Ovary (tissue), 9 donors: ENCODE data around the gene FAP. TPM values are rescaled to one million over a fixed set of nuclear protein-coding genes. Genes with fewer than 3 reads are reported as not detected.

Source experiments
- DNase-seq, 5 donors: peaks; one replicate each; pipeline ENCODE4 v3.0.0-alpha.2; 2019 to 2020
- H3K27ac ChIP-seq, 2 donors: fragments of 200-600 bp; one replicate each; pipeline versions ENCODE4 v1.5.1 to v1.8.0; 2019 to 2022
- H3K27me3 ChIP-seq: fragments of 200-600 bp; one replicate; pipeline ENCODE4 v1.8.0; 2022
- H3K36me3 ChIP-seq: fragments of 200-600 bp; sonication (generic); one replicate; pipeline ENCODE4 v1.5.1; 2019
- H3K4me1 ChIP-seq: one replicate; pipeline ENCODE4 v1.8.1; 2013; ENCODE audit warnings: mild to moderate bottlenecking, moderate library complexity; ENCODE audit not compliant: insufficient read depth
- H3K4me3 ChIP-seq: fragments of 200-600 bp; sonication (generic); one replicate; pipeline ENCODE4 v1.5.1; 2017
- H3K9me3 ChIP-seq, 2 donors: fragments of 200-600 bp in 1 of 2; sonication (generic) in 1 of 2; one replicate each; pipeline versions ENCODE4 v1.5.1 to v1.8.1; 2013 to 2019; ENCODE audit warnings: mild to moderate bottlenecking in 1 of 2, moderate library complexity in 1 of 2
- CTCF ChIP-seq, 3 donors: fragments of 450-650 bp in 2 of 3; fragments of 200-600 bp in 1 of 3; IDR thresholded peaks; one replicate each; pipeline versions ENCODE4 v1.5.1 to v1.8.0; 2016 to 2022; ENCODE audit warnings: antibody characterized with exemption in 3 of 3, mild to moderate bottlenecking in 1 of 3
- EP300 ChIP-seq: sonication (generic); formaldehyde crosslinking; IDR thresholded peaks from one replicate; pipeline ENCODE4 v1.6.1; 2017; ENCODE audit warnings: antibody characterized with exemption
- POLR2A ChIP-seq: fragments of 450-650 bp; IDR thresholded peaks from one replicate; pipeline ENCODE4 v1.6.1; 2017; ENCODE audit warnings: antibody characterized with exemption, mild to moderate bottlenecking, moderate library complexity
- WGBS, 3 donors: extraction: QIAGEN DNeasy Blood & Tissue Kit in 1 of 3; methylation state at CpG; one replicate each; pipeline versions ENCODE4 v1.1.5 to v1.1.7; 2013 to 2017; 5-methylcytosine and 5-hydroxymethylcytosine counted together
- intact Hi-C, 4 donors: fragments of 100-400 bp; cut with DNase I; formaldehyde crosslinking; loops; one replicate each; pipeline versions ENCODE4 v1.11.0 to v1.15.1; 2022 to 2023
- polyA plus RNA-seq, 2 donors: library from polyadenylated mRNA; stranded (reverse); fragments of 200-250 nt in 1 of 2; fragments of 350-450 nt in 1 of 2; fragmentation: Illumina TruSeq in 1 of 2; extraction: RNeasy Lipid Tissue Mini Kit (QIAGEN cat#74804) in 1 of 2; gene quantifications; one replicate each; pipeline ENCODE4 v1.2.3, GENCODE V29; 2013 to 2014
- total RNA-seq, 7 donors: library from RNA; depleted of rRNA in 2 of 7; stranded (reverse); fragments of >200 nt in 2 of 7; fragmentation: NEBNext Ultra II Directional in 3 of 7; extraction: Animal tissue kit (Norgen Biotek cat#: 25700) in 3 of 7; gene quantifications; one replicate each; pipeline versions ENCODE4 v1.1.0 to v1.2.4, GENCODE V29; 2016 to 2023
- donor health status: DM: no; HTN: no; CAD: no; lungs with moderate emphysema.
- donor health status: DM: no; HTN: no; CAD: no.
- donor health status: Bipolar disorder and iron deficiency.
- donor health status: DM: yes; HTN: yes; CAD: no.
- donor health status: DM: no; HTN: no; CAD: no.
- donor health status: DM: yes; HTN: yes; CAD: no.

FAP gene
- total and polyA plus RNA-seq, 9 donors = 0.76 to 11.6 (median 2.3) TPM

- WGBS, 3 donors = 68 to 75% (median 70%) methylated on average over 3 of the region's 3 CpGs
- H3K4me3 ChIP-seq = no peak overlapping the region
- no peaks in the 10 kb centered on the region for H3K36me3 ChIP-seq
- intact Hi-C loops = no loop called here
- DNase-seq = no peak
- no peaks in the 10 kb centered on the region for H3K9me3 ChIP-seq
- no peak overlapping the region for H3K27ac ChIP-seq
- no peaks in the 10 kb centered on the region for H3K4me1 ChIP-seq
- H3K27me3 ChIP-seq = no peaks in the 10 kb centered on the region
- TF ChIP-seq EP300 (no peak), POLR2A (no peak), CTCF (IDR thresholded peaks at IDR 0.05) (no peak)
These were observed 87.1 kb downstream of the FAP start for GRCh38 chr2:162156149-162156548.

GRCh38 chr2:162155093-162155492, 88.2 kb downstream of the FAP start:
- no peaks in the 10 kb centered on the region for H3K36me3 ChIP-seq
- no peaks in the 10 kb centered on the region for H3K4me1 ChIP-seq
- H3K27me3 ChIP-seq = no peaks in the 10 kb centered on the region
- TF ChIP-seq EP300 (no peak), POLR2A (no peak), CTCF (IDR thresholded peaks at IDR 0.05) (no peak)
- no peak for DNase-seq
- H3K4me3 ChIP-seq = no peak overlapping the region
- H3K9me3 ChIP-seq = no peaks in the 10 kb centered on the region
- no peak overlapping the region for H3K27ac ChIP-seq
- WGBS, 3 donors = 55 to 89% (median 79%) methylated on average over 3 of the region's 3 CpGs
- intact Hi-C loops = no loop called here

- H3K9me3 ChIP-seq = no peaks in the 10 kb centered on the region
- no peaks in the 10 kb centered on the region for H3K36me3 ChIP-seq
- intact Hi-C loops = no loop called here
- no peaks in the 10 kb centered on the region for H3K27me3 ChIP-seq
- H3K4me1 ChIP-seq = no peaks in the 10 kb centered on the region
- 19 to 28% (median 27%) methylated on average over 5 of the region's 5 CpGs for WGBS, 3 donors
- DNase-seq = no peak
- H3K27ac ChIP-seq = no peak overlapping the region
- no peak overlapping the region for H3K4me3 ChIP-seq
- TF ChIP-seq EP300 = no peak
These were observed 89.5 kb downstream of the FAP start for GRCh38 chr2:162153608-162154224.

GRCh38 chr2:162152147-162152546, 91.1 kb downstream of the FAP start, which contains the start of gene GCG:
Gene GCG (minus strand): TSS chr2:162152247. CDS start chr2:162149178, 3,069 bp downstream.
- intact Hi-C loops = no loop called here
- no peak for DNase-seq
- 83 to 87% (median 85%) methylated on average over 3 of the region's 3 CpGs for WGBS, 3 donors

More at GRCh38 chr2:162152147-162152546, 91.1 kb downstream of the FAP start, which contains the start of gene GCG:
- H3K27ac ChIP-seq = no peak within 1 kb of the TSS
- H3K9me3 ChIP-seq = no peaks in the 10 kb centered on the region
- no peaks in the 10 kb centered on the region for H3K36me3 ChIP-seq
- TF ChIP-seq EP300 (no peak), POLR2A (no peak), CTCF (IDR thresholded peaks at IDR 0.05) (no peak)
- no peaks in the 10 kb centered on the region for H3K4me1 ChIP-seq
- no peak within 1 kb of the TSS for H3K4me3 ChIP-seq
- no peaks in the 10 kb centered on the region for H3K27me3 ChIP-seq
